ENCODE results near the gene SAMD13.

SAMD13 gene

GRCh38 chr1:84376000-84376910 lies 74.7 kb downstream of the SAMD13 start:
- Histone ChIP-seq H3K27ac (ENCODE audit: low read depth, low read length) (no peak overlapping the region), H2AFZ (ENCODE audit: low read depth, low read length, severe bottlenecking) (no peak overlapping the region), H3K27me3 (ENCODE audit: low read length) (no peaks in the 10 kb centered on the region), H3K4me3 (ENCODE audit: insufficient read depth, low read length, poor library complexity, severe bottlenecking) (no peak overlapping the region), H3K9me3 (ENCODE audit: insufficient read depth, low read length) (no peaks in the 10 kb centered on the region), H4K20me1 (ENCODE audit: low read depth, low read length) (no peaks in the 10 kb centered on the region), H3K9ac (ENCODE audit: low read length) (no peak overlapping the region), H3K4me2 (ENCODE audit: low read depth, low read length, poor library complexity, severe bottlenecking) (no peak overlapping the region), H3K79me2 (ENCODE audit: insufficient read depth, low read length) (no peaks in the 10 kb centered on the region), H3F3A (ENCODE audit: insufficient read depth) (no peaks in the 10 kb centered on the region), H3K9me2 (replicated peaks; ENCODE audit: insufficient read depth, low read length) (no peaks in the 10 kb centered on the region), H3K36me3 (ENCODE audit: low read length) (no peaks in the 10 kb centered on the region)
- TF ChIP-seq EZH2phosphoT487 (conservative IDR thresholded peaks at IDR 0.05; ENCODE audit: low read length) (no peak), CTCF (IDR thresholded peaks at IDR 0.05; ENCODE audit: insufficient read depth, low read length, poor library complexity, severe bottlenecking) (no peak)

- H3K79me2 ChIP-seq (ENCODE audit: insufficient read depth, low read length) = no peaks in the 10 kb centered on the region
- H3K27me3 ChIP-seq (ENCODE audit: low read length) = no peaks in the 10 kb centered on the region
- H3K27ac ChIP-seq (ENCODE audit: low read depth, low read length) = no peak overlapping the region
- no peak overlapping the region for H3K4me2 ChIP-seq (ENCODE audit: low read depth, low read length, poor library complexity, severe bottlenecking)
- no peak overlapping the region for H3K4me3 ChIP-seq (ENCODE audit: insufficient read depth, low read length, poor library complexity, severe bottlenecking)
- TF ChIP-seq EZH2phosphoT487 (conservative IDR thresholded peaks at IDR 0.05; ENCODE audit: low read length) (no peak), CTCF (IDR thresholded peaks at IDR 0.05; ENCODE audit: insufficient read depth, low read length, poor library complexity, severe bottlenecking) (no peak)
- H3K36me3 ChIP-seq (ENCODE audit: low read length) = no peaks in the 10 kb centered on the region
- H3K9ac ChIP-seq (ENCODE audit: low read length) = no peak overlapping the region
- no peaks in the 10 kb centered on the region for H3K9me3 ChIP-seq (ENCODE audit: insufficient read depth, low read length)
- no peaks in the 10 kb centered on the region for H3K9me2 ChIP-seq (replicated peaks; ENCODE audit: insufficient read depth, low read length)
- H3F3A ChIP-seq (ENCODE audit: insufficient read depth) = no peaks in the 10 kb centered on the region
- H4K20me1 ChIP-seq (ENCODE audit: low read depth, low read length) = no peaks in the 10 kb centered on the region
- H2AFZ ChIP-seq (ENCODE audit: low read depth, low read length, severe bottlenecking) = no peak overlapping the region
These were observed 76.1 kb downstream of the SAMD13 start for GRCh38 chr1:84377480-84378095.

- Histone ChIP-seq H3K4me2 (ENCODE audit: low read depth, low read length, poor library complexity, severe bottlenecking) (no peak overlapping the region), H3F3A (ENCODE audit: insufficient read depth) (no peaks in the 10 kb centered on the region), H3K9ac (ENCODE audit: low read length) (no peak overlapping the region), H3K79me2 (ENCODE audit: insufficient read depth, low read length) (no peaks in the 10 kb centered on the region), H3K27me3 (ENCODE audit: low read length) (no peaks in the 10 kb centered on the region), H3K9me3 (ENCODE audit: insufficient read depth, low read length) (no peaks in the 10 kb centered on the region), H3K4me3 (ENCODE audit: insufficient read depth, low read length, poor library complexity, severe bottlenecking) (no peak overlapping the region), H3K36me3 (ENCODE audit: low read length) (no peaks in the 10 kb centered on the region), H4K20me1 (ENCODE audit: low read depth, low read length) (no peaks in the 10 kb centered on the region), H2AFZ (ENCODE audit: low read depth, low read length, severe bottlenecking) (no peak overlapping the region), H3K9me2 (replicated peaks; ENCODE audit: insufficient read depth, low read length) (no peaks in the 10 kb centered on the region), H3K27ac (ENCODE audit: low read depth, low read length) (no peak overlapping the region)
- TF ChIP-seq EZH2phosphoT487 (conservative IDR thresholded peaks at IDR 0.05; ENCODE audit: low read length) = no peak
- no peak for TF ChIP-seq CTCF (IDR thresholded peaks at IDR 0.05; ENCODE audit: insufficient read depth, low read length, poor library complexity, severe bottlenecking)
These were observed 77.8 kb downstream of the SAMD13 start for GRCh38 chr1:84379138-84379916.

Data from SU-DHL-6 (cell line).